ENCODE results near the gene FAH. TPM values are rescaled to one million over a fixed set of nuclear protein-coding genes. Genes with fewer than 3 reads are reported as not detected.

The FAH gene
- polyA plus RNA-seq, 1 donor (not counting 4 experiments of a cell fraction or from before 2014, with no cell fraction given) = 29.4 TPM

- Histone ChIP-seq H3K9me1 (ENCODE audit: control insufficient read depth, extremely low read depth, insufficient read depth, low read length) (no peaks in the 10 kb centered on the region), H3K36me3 (ENCODE audit: control insufficient read depth in 2 of 2, extremely low read depth in 1 of 2, insufficient read depth in 2 of 2, low read length in 2 of 2) (peaks cover 6 to 9% of the 10 kb centered on the region in 2 experiments), H3K4me1 (ENCODE audit: control insufficient read depth, extremely low read depth, insufficient read depth, low read length) (peaks cover 21% of the 10 kb centered on the region), H3K79me2 (ENCODE audit: control insufficient read depth, insufficient read depth, low read length) (no peaks in the 10 kb centered on the region), H3K9me3 (ENCODE audit: control insufficient read depth, low read depth, low read length) (no peaks in the 10 kb centered on the region), H3K9ac (ENCODE audit: control insufficient read depth, extremely low read depth, insufficient read depth, low read length) (no peak overlapping the region), H2AFZ (ENCODE audit: control insufficient read depth, low read length) (no peak overlapping the region), H3K4me2 (ENCODE audit: control insufficient read depth, extremely low read depth, insufficient read depth, low read depth, low read length) (no peak overlapping the region), H4K20me1 (ENCODE audit: control insufficient read depth, extremely low read depth, insufficient read depth, low read length) (no peaks in the 10 kb centered on the region), H3K4me3 (ENCODE audit: control insufficient read depth in 2 of 3, extremely low read depth in 1 of 3, insufficient read depth in 2 of 3, low read depth in 1 of 3, low read length in 3 of 3) (no peak overlapping the region), H3K27ac (ENCODE audit: control insufficient read depth, insufficient read depth, low read length) (no peak overlapping the region), H3K27me3 (ENCODE audit: control insufficient read depth, extremely low read depth, insufficient read depth, low read length) (no peaks in the 10 kb centered on the region)
- no peak for FAIRE-seq
- TF ChIP-seq EZH2 (IDR thresholded peaks at IDR 0.05; ENCODE audit: low read length) (no peak), CTCF (optimal IDR thresholded peaks at IDR 0.05 in 1 of 3, IDR thresholded peaks at IDR 0.05 in 1 of 3, conservative IDR thresholded peaks at IDR 0.05 in 1 of 3; ENCODE audit: extremely low read depth in 1 of 3, insufficient read depth in 2 of 3, low read length in 3 of 3) (no peak)
- DNase-seq (ENCODE audit: low read depth, low spot score) = no peak
- dilution Hi-C loops (cut with MboI; ENCODE audit: extremely low pct_ligation_motif_present, low sequenced_read_pairs) = no loop called here
Observed at GRCh38 chr15:80156176-80156720, 3.4 kb downstream of the FAH start.

GRCh38 chr15:80157215-80157614, 4.4 kb downstream of the FAH start:
- dilution Hi-C loops (cut with MboI; ENCODE audit: extremely low pct_ligation_motif_present, low sequenced_read_pairs) = no loop called here
- H3K4me2 ChIP-seq (ENCODE audit: control insufficient read depth, extremely low read depth, insufficient read depth, low read depth, low read length) = no peak overlapping the region

More at GRCh38 chr15:80157215-80157614, 4.4 kb downstream of the FAH start:
- Histone ChIP-seq H3K27me3 (ENCODE audit: control insufficient read depth, extremely low read depth, insufficient read depth, low read length) (no peaks in the 10 kb centered on the region), H4K20me1 (ENCODE audit: control insufficient read depth, extremely low read depth, insufficient read depth, low read length) (no peaks in the 10 kb centered on the region), H3K79me2 (ENCODE audit: control insufficient read depth, insufficient read depth, low read length) (no peaks in the 10 kb centered on the region), H3K9me1 (ENCODE audit: control insufficient read depth, extremely low read depth, insufficient read depth, low read length) (peaks cover 2% of the 10 kb centered on the region), H3K9ac (ENCODE audit: control insufficient read depth, extremely low read depth, insufficient read depth, low read length) (no peak overlapping the region), H3K9me3 (ENCODE audit: control insufficient read depth, low read depth, low read length) (no peaks in the 10 kb centered on the region), H3K4me1 (ENCODE audit: control insufficient read depth, extremely low read depth, insufficient read depth, low read length) (peaks cover 21% of the 10 kb centered on the region), H3K36me3 (ENCODE audit: control insufficient read depth in 2 of 2, extremely low read depth in 1 of 2, insufficient read depth in 2 of 2, low read length in 2 of 2) (peaks cover 8 to 18% of the 10 kb centered on the region in 2 experiments), H3K4me3 (ENCODE audit: control insufficient read depth in 2 of 3, extremely low read depth in 1 of 3, insufficient read depth in 2 of 3, low read depth in 1 of 3, low read length in 3 of 3) (no peak overlapping the region), H3K27ac (ENCODE audit: control insufficient read depth, insufficient read depth, low read length) (no peak overlapping the region), H2AFZ (ENCODE audit: control insufficient read depth, low read length) (no peak overlapping the region)
- no peak for DNase-seq (ENCODE audit: low read depth, low spot score)
- no peak for FAIRE-seq
- TF ChIP-seq CTCF (optimal IDR thresholded peaks at IDR 0.05 in 1 of 3, IDR thresholded peaks at IDR 0.05 in 1 of 3, conservative IDR thresholded peaks at IDR 0.05 in 1 of 3; ENCODE audit: extremely low read depth in 1 of 3, insufficient read depth in 2 of 3, low read length in 3 of 3) (no peak), EZH2 (IDR thresholded peaks at IDR 0.05; ENCODE audit: low read length) (no peak)

All from keratinocyte (primary cell).